ENCODE measurements around the gene AGBL4.

Gene AGBL4

DNA sequence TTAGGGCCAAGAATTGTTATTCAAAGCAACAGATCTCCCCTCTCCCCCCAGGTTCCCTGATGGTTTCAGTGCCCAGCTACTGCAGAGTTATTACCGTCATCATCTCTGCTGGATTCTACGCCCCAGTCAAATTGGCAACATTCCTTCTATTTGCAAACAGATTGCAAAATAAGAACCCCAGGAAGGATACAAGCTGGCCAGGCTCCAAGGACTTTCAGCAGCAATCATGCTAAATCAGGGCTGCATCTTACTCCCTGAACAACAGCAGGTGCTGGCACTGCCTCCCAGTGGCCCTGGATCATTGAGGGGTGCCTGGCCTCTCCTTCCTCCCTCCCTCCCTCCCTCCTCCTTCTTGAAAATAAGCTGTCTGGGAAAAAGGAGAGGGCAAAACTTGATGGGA, 725.5 kb downstream of the AGBL4 start:
- DNase-seq = no peak

DNA sequence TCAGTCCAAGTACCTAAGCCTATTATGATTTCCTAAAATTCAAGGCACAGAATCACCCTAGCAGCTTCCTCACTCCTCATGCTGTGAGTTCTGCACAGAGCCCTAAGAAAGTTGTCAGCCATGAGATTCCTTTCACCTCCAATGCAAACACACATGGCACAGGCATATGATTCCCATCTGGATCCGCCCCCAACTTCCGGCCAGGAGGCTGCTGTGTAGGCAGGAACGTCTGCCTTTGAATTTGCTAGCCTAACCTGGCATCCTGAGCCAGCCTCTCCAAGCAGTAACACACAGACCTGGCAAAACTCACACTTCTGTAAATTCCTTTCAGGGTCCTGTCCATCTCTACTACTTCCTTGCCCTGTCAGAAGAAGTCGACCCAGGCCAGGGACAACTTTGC, 726.0 kb downstream of the AGBL4 start:
- no peak for DNase-seq

GRCh38 chr1:49294539-49294938, 729.2 kb downstream of the AGBL4 start:
- DNase-seq = no peak

GRCh38 chr1:49293016-49293415, 730.7 kb downstream of the AGBL4 start:
- DNase-seq = no peak

DNA sequence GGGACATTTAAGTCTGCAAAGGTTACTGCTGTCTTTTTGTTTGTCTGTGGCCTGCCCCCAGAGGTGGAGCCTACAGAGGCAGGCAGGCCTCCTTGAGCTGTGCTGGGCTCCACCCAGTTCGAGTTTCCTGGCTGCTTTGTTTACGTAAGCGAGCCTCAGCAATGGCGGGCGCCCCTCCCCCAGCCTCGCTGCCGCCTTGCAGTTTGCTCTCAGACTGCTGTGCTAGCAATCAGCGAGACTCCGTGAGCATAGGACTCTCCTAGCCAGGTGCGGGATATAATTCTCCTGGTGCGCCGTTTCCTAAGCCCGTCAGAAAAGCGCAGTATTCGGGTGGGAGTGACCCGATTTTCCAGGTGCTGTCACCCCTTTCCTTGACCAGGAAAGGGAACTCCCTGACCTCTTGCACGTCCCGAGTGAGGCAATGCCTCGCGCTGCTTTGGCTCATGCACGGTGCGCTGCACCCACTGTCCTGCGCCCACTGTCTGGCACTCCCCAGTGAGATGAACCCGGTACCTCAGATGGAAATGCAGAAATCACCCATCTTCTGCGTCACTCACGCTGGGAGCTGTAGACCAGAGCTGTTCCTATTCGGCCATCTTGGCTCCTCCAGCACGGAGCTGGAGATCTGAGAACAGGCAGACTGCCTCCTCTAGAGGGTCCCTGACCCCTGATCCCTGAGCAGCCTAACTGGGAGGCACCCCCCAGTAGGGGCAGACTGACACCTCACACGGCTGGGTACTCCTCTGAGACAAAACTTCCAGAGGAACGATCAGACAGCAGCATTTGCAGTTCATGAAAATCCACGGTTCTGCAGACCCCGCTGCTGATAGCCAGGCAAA, 766.3 kb downstream of the AGBL4 start:
- peak in 1 of 6 experiments; percentile 1 for DNase-seq

DNA sequence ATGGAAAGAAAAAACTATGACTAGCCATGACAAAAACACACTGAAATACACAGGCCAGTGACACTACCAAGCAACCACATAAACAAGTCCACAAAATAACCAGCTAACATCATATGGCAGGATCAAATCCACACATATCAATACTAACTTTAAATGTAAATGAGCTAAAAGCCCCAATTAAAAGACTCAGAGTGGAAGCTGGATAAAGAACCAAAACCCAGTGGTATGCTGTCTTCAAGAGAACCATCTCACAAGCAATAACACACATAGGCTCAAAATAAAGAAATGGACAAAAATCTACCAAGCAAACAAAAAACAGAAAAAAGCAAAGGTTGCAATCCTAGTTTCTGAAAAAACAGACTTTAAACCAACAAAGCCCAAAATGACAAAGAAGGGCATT, 770.8 kb downstream of the AGBL4 start:
- DNase-seq = no peak

GRCh38 chr1:49251019-49251784, 772.6 kb downstream of the AGBL4 start:
- no peak for DNase-seq

DNA sequence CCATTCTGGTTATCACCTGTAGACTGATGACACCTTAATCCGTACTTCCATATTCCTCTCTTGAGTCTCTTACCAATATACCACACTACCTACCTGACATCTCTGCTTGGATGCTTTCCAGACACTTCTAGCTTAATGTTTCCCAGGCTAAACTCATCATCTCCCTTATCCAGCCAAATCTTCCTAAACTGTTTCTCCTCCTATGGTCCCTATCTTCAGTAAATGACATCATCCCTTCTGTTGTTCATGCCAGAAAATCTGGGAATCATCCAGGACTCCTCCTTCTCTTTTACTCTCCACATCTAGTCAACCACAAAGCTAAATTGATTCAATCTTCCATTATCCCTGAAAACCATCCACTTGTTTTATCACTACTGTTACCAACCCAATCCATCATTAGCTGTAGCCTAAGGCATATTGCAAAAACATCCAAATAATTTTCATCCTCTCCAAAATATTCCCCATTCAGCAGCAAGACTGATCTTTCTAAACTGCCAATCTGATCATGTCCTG, 783.0 kb downstream of the AGBL4 start:
- no peak for DNase-seq

- no peak for DNase-seq
Observed at GRCh38 chr1:49234988-49235387, 788.8 kb downstream of the AGBL4 start.

DNA sequence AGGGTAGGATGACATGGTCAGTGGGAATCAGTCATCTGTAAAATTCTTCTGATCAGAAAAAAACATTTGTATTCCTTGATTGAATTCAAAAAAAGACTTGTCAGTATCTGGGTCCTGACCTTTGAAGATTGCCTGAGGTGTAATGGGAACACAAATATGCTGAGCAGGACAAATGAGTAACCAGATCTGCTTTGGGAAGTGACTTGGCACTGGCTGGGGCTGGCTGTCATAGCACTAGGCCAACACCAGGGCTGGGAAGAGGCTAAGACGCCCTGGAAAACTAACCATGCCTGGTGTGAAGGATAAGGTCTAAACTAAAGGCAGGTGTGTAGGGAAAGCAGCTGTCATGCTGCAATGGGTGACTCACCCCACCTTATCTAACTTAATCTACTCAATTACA, 794.2 kb downstream of the AGBL4 start:
- no peak for DNase-seq

GRCh38 chr1:49226758-49227157, 797.0 kb downstream of the AGBL4 start:
- no peak for DNase-seq

GRCh38 chr1:49225464-49225863, 798.3 kb downstream of the AGBL4 start:
- no peak for DNase-seq

- DNase-seq = no peak
Observed at GRCh38 chr1:49213301-49213700, 810.5 kb downstream of the AGBL4 start.

DNA sequence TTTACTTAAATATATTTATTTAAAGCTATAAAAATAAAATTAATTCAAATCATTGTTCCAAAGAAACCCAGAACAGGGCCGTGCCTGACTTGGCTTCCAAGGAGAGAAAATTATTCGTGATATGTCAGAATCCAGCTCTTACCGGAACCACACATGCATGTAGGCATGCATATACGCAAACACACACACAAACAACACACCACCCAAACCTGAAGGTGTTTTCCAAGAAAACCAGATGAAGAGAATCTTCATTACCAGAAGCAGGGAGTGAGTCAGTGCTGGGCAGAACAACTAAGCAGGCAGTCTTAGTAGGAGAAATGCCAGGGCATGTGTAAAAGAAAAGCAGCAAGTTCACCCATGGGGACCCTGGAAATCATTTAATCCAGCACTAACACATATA, 815.0 kb downstream of the AGBL4 start:
- no peak for DNase-seq

DNA sequence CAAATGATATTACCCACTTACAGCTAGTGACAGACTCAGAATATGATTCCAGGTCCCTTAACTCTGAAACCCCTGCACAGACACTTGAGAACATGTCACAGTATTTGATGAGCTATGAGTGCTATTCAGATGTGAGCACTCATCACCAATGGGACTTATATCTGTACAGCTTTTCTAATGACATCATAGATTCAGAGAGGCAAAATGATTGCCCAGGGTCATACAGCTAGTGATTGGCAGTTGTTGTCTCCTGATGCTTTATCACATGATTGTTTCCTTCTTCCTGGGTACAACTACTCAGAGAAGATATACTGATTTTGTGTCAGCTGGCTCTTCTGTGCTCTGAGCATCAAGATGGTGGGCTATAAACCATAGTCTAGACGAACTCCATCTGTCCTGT, 819.0 kb downstream of the AGBL4 start:
- DNase-seq = no peak

DNA sequence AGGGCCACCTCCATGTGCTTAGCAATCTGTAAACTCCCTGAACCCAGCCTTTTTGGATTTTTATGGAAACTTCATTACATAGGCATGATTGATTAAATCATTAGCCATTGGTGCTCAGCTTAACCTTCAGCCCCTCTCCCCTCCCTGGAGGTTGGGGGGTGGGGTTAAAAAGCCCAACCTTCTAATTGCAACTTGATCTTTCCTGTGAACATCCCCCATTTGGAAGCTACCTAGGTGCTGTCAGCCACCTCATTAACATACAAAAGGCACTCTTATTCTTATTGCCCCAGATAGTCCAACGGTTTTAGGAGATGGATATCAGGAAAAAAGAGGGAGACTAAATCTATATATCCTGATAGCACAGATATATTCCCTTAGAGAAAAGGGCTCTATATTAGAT, 823.0 kb downstream of the AGBL4 start:
- DNase-seq = no peak

DNA sequence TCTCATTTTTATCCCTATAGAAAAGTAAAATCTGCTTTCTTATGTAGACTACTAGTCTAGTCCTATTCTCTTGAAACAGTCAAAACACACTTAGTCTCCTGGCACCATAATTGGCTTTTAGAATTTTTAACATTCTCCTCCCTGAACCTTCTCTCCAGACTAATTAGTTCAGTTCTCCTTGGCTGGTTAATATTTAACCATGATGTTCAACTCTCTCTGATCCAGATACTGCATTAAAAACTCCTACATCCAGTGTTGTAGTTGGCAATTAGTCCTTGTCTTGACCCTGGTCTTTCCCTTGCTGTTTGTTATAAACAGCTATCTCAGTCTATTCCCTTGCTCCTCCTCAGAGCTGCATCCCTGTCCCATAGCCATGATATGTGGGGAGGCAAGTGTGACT, 824.2 kb downstream of the AGBL4 start:
- no peak for DNase-seq

GRCh38 chr1:49197081-49197480, 826.7 kb downstream of the AGBL4 start:
- DNase-seq = no peak

DNA sequence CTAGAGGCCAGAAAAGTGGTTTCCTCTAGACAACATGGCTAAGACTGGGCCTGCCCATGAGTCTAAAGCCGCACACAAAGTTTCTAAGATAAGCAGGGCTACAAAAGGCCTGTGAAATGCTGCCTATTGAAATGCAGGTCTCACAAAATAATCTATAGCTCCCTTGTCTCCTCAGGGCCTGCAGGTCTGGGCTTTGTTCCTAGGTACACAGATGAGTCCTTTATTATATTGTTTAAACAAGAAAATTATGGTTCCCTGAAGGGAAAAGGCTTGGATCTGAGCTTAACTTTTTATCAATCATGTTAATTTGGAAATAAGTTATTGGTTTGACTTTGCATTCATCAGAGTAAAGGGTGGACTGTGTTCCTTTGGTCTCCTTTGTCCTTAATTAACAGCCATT, 833.6 kb downstream of the AGBL4 start:
- DNase-seq = no peak

DNA sequence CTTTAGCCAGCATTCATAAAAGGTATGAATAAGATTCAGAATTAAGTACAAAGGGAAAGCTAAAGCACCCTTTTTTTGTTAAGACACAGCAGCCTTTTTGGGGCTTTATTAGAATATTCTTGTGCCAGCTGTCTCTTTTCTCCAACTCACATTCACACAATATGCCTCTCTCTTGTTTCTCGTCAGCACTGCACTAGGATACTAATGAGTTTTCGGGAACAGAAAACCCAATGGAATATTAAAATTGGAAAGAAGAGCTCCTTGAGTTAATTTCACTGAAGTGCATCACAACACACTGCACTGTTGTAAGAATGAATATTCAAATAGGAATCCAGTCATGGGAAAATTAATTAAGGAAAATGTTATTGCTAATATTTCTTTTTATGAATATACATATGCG, 836.7 kb downstream of the AGBL4 start:
- DNase-seq = no peak

GRCh38 chr1:49185450-49185980, 838.2 kb downstream of the AGBL4 start:
- no peak for DNase-seq

DNA sequence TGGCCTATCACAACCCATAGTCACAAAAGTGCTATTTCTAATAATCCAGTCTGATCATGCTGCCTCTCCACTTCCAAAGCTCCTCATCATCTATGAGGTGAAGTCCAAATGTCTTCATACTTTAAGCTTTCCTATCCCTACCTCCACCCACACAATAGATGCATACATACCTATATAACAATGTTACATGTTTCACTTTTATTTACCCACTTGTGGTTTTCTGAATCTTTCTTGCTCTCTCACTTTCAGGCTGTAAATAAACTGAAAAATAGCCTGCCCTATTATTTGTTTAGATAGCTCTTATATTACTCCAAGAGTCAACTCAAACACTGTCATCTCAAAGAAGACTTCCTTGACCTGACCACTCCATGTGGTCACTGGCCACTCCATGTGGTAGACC, 840.3 kb downstream of the AGBL4 start:
- DNase-seq = no peak

GRCh38 chr1:49181033-49181432, 842.7 kb downstream of the AGBL4 start:
- DNase-seq = no peak

Measured in stimulated activated naive CD4-positive, alpha-beta T cell (primary cell).